ENCODE results near the gene ADAMTS9. TPM values are rescaled to one million over a fixed set of nuclear protein-coding genes. Genes with fewer than 3 reads are reported as not detected.

The ADAMTS9 gene
- total and polyA plus RNA-seq, 3 donors from 2014 or later = 5.1 to 8.1 (median 5.9) TPM

DNA sequence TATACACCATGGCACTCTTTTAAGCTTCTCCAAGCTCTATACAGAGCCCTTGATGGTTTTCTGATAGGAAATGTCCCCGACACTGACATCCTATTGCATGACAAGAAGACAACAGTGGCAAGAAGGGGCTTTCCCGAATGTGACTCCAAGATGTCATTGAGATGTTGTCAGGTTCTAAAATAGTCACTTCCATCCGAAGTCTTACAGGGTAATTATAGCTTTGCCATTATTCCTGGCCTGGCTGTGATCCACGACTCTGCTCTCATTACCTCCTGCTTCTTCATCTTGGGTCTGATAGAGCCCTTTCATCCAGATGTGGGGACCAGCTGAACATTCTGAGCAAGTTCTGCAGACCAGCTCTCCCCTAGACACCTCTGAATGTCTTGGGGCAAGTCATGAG lies 40.6 kb upstream of the ADAMTS9 start:
- Histone ChIP-seq H3K27me3 (no peaks in the 10 kb centered on the region), H3K4me1 (no peaks in the 10 kb centered on the region), H3K9me3 (no peaks in the 10 kb centered on the region), H3K27ac (no peak overlapping the region), H3K36me3 (ENCODE audit: low read depth, missing control alignments) (no peaks in the 10 kb centered on the region), H3K4me3 (no peak overlapping the region)
- intact Hi-C loops (cut with DNase I; ENCODE audit: low total_unique reads) = no loop called here
- DNase-seq = no peak
- WGBS, 2 donors = 52 to 57% methylated on average over 4 of the region's 4 CpGs
- TF ChIP-seq POLR2A (IDR thresholded peaks at IDR 0.05) = no peak
- TF ChIP-seq, protein P1, sequence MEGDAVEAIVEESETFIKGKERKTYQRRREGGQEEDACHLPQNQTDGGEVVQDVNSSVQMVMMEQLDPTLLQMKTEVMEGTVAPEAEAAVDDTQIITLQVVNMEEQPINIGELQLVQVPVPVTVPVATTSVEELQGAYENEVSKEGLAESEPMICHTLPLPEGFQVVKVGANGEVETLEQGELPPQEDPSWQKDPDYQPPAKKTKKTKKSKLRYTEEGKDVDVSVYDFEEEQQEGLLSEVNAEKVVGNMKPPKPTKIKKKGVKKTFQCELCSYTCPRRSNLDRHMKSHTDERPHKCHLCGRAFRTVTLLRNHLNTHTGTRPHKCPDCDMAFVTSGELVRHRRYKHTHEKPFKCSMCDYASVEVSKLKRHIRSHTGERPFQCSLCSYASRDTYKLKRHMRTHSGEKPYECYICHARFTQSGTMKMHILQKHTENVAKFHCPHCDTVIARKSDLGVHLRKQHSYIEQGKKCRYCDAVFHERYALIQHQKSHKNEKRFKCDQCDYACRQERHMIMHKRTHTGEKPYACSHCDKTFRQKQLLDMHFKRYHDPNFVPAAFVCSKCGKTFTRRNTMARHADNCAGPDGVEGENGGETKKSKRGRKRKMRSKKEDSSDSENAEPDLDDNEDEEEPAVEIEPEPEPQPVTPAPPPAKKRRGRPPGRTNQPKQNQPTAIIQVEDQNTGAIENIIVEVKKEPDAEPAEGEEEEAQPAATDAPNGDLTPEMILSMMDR (IDR thresholded peaks at IDR 0.05) = no peak

DNA sequence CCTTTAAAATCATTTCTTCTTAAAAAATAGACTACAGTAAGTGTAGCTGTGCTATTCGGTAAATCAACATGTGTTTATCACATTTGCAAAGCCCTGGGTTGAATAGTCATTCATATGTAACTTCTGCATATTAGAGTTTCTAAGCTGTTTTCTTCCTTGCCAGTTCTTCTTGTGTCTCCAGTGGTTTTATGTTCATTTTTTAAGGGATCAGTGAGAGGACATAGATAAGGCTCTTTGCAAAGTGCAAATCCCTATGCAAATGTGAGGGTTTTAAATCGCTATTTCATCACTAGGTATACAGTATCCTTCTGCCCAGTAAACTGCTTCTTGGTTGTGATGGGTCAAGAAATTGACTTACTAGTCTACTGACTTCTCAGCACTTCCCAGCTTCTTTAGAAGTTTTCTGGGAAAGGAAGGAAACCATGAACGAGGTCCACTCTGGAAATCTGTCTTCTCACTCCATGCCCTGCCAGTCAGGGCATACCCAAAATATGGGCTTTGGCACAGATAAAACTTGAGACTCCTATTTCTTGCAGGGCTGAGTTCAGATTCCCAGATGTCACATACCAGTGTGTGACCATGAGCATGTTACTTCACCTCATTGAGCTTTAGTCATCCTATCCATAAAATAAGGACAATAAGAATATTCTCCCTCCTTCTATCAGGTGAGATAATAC lies 38.8 kb upstream of the ADAMTS9 start:
- TF ChIP-seq POLR2A (IDR thresholded peaks at IDR 0.05) = no peak
- TF ChIP-seq, protein P1 (IDR thresholded peaks at IDR 0.05) = no peak
- 70 to 71% methylated on average over 3 of the region's 3 CpGs for WGBS, 2 donors
- DNase-seq = no peak
- Histone ChIP-seq H3K27ac (no peak overlapping the region), H3K36me3 (ENCODE audit: low read depth, missing control alignments) (no peaks in the 10 kb centered on the region), H3K9me3 (no peaks in the 10 kb centered on the region), H3K27me3 (no peaks in the 10 kb centered on the region), H3K4me1 (no peaks in the 10 kb centered on the region), H3K4me3 (no peak overlapping the region)
- intact Hi-C loops (cut with DNase I; ENCODE audit: low total_unique reads) = no loop called here

DNA sequence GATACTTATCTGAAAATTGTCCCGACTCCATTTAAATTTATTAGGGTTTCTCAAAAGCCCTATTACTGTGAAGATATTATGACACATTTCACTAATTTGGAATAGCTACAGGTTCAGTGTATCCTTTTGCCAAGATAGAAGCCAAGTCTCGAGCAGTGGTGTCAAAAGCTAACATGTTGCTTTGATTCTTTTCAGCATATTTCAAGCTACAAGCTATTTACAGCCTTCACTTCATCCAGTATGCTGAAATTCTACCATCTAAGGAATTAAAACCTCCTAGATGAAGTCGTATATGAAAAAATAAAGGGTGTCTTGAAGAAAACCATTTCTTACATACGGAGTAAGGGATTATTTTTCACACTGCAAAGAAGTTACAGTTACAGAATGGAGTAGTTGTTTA lies 31.2 kb upstream of the ADAMTS9 start:
- no peak for DNase-seq
- H3K4me3 ChIP-seq = no peak overlapping the region
- no peaks in the 10 kb centered on the region for H3K9me3 ChIP-seq
- TF ChIP-seq, protein P1 (IDR thresholded peaks at IDR 0.05) = no peak
- no peak for TF ChIP-seq POLR2A (IDR thresholded peaks at IDR 0.05)
- no peaks in the 10 kb centered on the region for H3K36me3 ChIP-seq (ENCODE audit: low read depth, missing control alignments)
- WGBS, 2 donors = 82 to 86% methylated on average over 4 of the region's 4 CpGs
- intact Hi-C loops (cut with DNase I; ENCODE audit: low total_unique reads) = no loop called here
- no peak overlapping the region for H3K27ac ChIP-seq
- no peaks in the 10 kb centered on the region for H3K27me3 ChIP-seq
- no peaks in the 10 kb centered on the region for H3K4me1 ChIP-seq

DNA sequence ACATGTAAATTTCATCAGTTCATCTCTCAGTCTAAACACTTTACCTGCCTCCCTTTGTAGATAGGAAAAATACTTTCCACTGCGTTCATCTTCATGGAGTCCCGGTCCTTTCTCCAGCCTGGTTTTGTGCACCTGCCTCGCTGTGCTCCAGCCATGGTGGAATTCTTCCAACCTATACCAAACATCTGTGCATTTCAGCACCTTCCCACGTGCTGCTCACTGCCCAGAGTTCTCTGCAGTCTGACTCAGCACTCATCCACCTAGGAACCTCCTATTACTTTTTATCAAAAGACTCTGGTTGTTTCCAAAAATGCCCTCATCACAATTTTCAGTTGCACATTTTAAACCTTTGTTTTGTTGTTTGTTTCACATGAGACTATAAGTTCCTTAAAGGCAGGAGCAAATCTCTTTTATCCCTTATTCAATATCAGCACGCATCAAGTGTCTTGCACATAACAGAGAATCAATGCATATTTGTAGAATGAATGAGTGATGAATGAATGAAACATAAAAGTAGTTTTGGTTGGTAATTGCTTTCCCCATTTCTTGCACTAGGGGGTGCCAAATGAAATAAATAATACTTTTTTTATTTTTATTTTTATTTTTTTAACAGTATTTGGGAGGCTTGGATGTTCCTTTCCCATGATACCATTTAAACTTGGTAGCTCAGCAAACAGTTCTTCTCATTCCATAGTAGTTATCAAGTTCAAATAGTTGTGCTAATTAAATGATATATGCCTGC lies 30.2 kb upstream of the ADAMTS9 start:
- TF ChIP-seq, protein P1 (IDR thresholded peaks at IDR 0.05) = peak in 1 of 3 experiments; percentile 51
- no peak for TF ChIP-seq POLR2A (IDR thresholded peaks at IDR 0.05)
- no peaks in the 10 kb centered on the region for H3K4me1 ChIP-seq
- H3K4me3 ChIP-seq = no peak overlapping the region
- H3K36me3 ChIP-seq (ENCODE audit: low read depth, missing control alignments) = no peaks in the 10 kb centered on the region
- no peak for DNase-seq
- WGBS, 2 donors = 75 to 81% methylated on average over 5 of the region's 5 CpGs
- H3K9me3 ChIP-seq = no peaks in the 10 kb centered on the region
- intact Hi-C loops (cut with DNase I; ENCODE audit: low total_unique reads) = no loop called here
- H3K27me3 ChIP-seq = no peaks in the 10 kb centered on the region
- H3K27ac ChIP-seq = no peak overlapping the region

Data from testis (tissue), 3 donors.